ENCODE measurements around the gene MATK.

The MATK gene

DNA sequence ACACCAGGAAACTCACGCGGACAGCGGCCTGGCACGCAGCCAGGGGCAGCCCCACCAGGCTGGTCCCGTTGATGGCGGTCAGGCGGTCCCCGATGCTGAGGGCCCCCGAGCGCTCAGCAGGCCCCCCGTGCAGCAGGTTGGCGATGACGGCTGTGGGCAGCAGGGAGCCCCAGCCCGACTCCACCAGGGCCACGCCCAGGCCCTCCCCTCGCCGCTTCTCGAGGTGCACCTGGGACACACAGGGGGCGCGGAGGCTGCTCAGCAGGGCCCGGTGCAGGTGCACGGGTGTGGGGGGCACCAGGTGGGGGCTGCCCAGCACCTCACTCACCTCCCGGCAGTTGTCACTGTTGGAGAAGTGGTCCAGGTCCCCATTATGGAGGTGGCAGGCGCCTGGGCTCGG is 33.7 kb downstream of the MATK start:
- H3K4me3 ChIP-seq (ENCODE audit: low read depth, low read length): no peak overlapping the region
- no peak for DNase-seq (ENCODE audit: low read depth)
- TF ChIP-seq, protein P1, sequence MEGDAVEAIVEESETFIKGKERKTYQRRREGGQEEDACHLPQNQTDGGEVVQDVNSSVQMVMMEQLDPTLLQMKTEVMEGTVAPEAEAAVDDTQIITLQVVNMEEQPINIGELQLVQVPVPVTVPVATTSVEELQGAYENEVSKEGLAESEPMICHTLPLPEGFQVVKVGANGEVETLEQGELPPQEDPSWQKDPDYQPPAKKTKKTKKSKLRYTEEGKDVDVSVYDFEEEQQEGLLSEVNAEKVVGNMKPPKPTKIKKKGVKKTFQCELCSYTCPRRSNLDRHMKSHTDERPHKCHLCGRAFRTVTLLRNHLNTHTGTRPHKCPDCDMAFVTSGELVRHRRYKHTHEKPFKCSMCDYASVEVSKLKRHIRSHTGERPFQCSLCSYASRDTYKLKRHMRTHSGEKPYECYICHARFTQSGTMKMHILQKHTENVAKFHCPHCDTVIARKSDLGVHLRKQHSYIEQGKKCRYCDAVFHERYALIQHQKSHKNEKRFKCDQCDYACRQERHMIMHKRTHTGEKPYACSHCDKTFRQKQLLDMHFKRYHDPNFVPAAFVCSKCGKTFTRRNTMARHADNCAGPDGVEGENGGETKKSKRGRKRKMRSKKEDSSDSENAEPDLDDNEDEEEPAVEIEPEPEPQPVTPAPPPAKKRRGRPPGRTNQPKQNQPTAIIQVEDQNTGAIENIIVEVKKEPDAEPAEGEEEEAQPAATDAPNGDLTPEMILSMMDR (conservative IDR thresholded peaks at IDR 0.05; ENCODE audit: low read depth, low read length): no peak

DNA sequence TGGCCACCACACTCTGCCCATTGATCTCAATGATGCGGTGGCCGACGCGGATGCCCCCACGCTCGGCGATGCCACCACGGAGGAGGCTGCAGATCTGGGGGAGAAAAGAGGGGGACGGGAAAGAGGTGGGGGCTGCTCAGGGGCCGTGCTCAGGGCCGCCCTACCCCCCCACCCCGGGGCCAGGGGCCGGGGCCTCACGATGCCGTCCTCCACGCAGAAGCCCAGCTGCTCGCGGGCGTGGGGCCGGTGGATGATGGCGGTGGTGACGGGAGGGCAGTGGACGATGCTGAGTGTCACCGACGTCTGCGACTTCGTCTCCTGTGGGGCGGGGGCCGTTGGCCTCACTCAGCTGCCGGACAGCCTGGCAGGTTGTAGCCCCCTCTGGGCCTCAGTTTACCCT is 34.9 kb downstream of the MATK start:
- no peak for DNase-seq (ENCODE audit: low read depth)
- H3K4me3 ChIP-seq (ENCODE audit: low read depth, low read length): no peak overlapping the region
- TF ChIP-seq, protein P1 (conservative IDR thresholded peaks at IDR 0.05; ENCODE audit: low read depth, low read length): no peak

DNA sequence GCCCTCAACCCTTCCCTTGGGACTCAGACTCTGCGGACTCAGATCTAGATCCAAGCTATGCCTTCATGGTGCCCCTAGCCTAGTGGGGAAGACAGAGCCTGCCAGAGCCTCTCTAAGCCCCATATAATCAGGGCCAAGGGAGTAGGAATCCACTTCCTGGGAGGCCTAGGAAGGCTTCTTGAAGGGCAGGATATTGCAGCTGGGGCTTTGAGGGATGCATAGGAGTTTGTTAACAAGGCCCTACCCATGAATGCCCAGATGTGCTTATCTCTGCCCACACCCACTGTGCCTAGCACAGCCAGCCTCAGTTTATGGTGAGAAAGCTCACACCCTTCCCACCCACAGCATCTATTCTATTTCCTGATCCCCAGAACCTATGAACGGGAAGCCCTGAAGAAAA is 36.0 kb downstream of the MATK start:
- no peak overlapping the region for H3K4me3 ChIP-seq (ENCODE audit: low read depth, low read length)
- no peak for DNase-seq (ENCODE audit: low read depth)
- TF ChIP-seq, protein P1 (conservative IDR thresholded peaks at IDR 0.05; ENCODE audit: low read depth, low read length): no peak

DNA sequence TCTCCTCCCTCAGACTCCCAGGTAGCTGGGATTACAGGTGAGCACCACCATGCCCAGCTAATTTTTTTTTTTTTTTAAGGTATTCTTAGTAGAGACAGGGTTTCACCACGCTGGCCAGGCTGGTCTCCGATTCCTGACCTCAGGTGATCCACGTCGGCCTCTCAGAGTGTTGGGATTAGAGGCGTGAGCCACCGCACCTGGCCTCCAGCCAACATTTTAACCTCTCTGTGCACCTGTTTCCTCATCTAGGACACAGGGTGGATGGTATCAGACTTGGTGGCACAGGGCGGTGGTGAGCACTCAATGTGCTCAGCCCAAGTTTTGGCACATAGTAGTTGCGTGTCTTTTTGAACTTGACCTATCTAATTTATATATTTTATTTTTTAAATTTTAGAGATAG is 37.2 kb downstream of the MATK start:
- H3K4me3 ChIP-seq (ENCODE audit: low read depth, low read length): no peak overlapping the region
- TF ChIP-seq, protein P1 (conservative IDR thresholded peaks at IDR 0.05; ENCODE audit: low read depth, low read length): no peak
- DNase-seq (ENCODE audit: low read depth): no peak

DNA sequence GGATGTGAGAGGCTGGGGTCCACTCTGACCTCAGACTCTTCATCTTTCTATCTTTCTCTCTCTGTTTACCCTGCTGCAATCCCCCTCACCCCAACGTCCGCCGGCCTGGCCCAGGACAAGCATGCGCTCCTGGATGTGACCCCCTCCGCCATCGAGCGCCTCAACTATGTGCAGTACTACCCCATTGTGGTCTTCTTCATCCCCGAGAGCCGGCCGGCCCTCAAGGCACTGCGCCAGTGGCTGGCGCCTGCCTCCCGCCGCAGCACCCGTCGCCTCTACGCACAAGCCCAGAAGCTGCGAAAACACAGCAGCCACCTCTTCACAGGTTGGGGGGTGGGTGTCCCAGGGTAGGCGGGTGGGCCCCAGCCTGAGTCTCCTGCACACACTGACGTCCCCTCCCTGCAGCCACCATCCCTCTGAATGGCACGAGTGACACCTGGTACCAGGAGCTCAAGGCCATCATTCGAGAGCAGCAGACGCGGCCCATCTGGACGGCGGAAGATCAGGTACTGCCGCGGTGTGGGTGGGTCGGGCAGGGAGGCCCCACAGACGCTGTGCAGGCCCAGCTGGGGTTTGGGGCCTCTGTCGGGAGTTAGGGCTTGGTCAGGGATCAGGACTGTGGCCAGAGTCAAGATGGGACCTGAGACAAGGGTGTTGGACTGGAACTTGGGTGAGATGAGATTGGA is 39.7 kb downstream of the MATK start:
- no peak overlapping the region for H3K4me3 ChIP-seq (ENCODE audit: low read depth, low read length)
- TF ChIP-seq, protein P1 (conservative IDR thresholded peaks at IDR 0.05; ENCODE audit: low read depth, low read length): no peak
- no peak for DNase-seq (ENCODE audit: low read depth)

DNA sequence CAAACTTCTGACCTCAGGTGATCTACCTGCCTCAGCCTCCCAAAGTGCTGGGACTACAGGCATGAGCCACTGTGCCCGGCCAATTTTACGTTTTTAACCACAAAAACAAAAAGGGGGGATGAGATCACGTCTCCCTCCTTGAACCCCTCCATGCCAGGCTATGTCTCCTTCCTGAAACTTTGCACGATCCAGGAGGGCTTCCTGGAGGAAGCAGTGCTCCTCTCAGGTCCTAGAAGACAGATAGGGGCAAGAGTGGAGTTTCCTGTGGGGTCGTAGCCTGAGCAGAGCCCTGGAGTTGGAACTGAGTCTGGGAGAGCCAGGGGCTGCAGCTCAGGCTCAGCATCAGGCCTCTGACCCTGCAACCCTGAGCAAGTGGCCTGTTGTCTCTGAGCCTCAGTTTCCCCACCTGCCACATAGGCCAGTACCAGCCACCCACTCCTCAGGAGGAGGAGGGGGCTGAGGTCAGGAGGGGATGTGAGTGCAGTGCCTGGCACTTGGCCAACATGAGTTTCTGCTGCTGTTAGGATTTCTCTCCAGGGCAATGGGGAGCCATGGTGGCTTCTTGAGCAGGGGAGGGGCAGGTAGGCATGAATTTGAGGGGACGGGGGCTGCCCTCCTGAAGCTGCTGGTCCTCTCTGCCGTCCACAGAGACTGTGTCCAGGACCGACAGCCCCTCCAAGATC is 40.7 kb downstream of the MATK start:
- TF ChIP-seq, protein P1 (conservative IDR thresholded peaks at IDR 0.05; ENCODE audit: low read depth, low read length): no peak
- DNase-seq (ENCODE audit: low read depth): no peak
- H3K4me3 ChIP-seq (ENCODE audit: low read depth, low read length): no peak overlapping the region

DNA sequence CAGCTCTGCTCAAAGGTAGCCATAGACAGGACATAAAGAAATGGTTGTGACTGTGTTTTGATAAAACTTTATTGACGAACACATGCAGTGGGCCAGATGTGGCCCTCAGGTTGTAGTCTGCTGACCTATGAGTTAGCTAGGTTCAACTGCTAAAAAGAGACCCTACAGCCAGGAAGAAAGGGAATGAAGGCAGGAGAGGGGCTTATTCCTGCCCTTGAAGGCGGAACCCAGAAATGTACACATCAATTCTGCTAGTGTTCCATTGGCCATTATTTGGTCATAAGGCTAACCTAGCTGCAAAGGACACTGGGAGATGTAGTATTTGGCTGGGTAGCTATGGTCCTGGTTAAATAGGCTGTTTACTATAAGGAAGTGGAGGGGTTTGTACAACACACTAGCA is 42.7 kb downstream of the MATK start:
- H3K4me3 ChIP-seq (ENCODE audit: low read depth, low read length): no peak overlapping the region
- DNase-seq (ENCODE audit: low read depth): peak; percentile 48
- TF ChIP-seq, protein P1 (conservative IDR thresholded peaks at IDR 0.05; ENCODE audit: low read depth, low read length): no peak

Measured in choroid plexus epithelial cell (primary cell).